ENCODE measurements around the gene PIEZO2.
A peak's percentile ranks its signal among the peaks of the same experiment; 100 is the strongest.

PIEZO2 gene

GRCh38 chr18:10833656-10834055 lies 315.7 kb downstream of the PIEZO2 start:
- FAIRE-seq (no peak), DNase-seq (ENCODE audit: extremely low spot score, insufficient read length, low read depth) (no peak)

- no peak for DNase-seq (ENCODE audit: extremely low spot score, insufficient read length, low read depth)
- no peak for FAIRE-seq
These were observed 323.0 kb downstream of the PIEZO2 start for GRCh38 chr18:10826400-10826799.

GRCh38 chr18:10822456-10822855 lies 326.9 kb downstream of the PIEZO2 start:
- no peak for DNase-seq (ENCODE audit: extremely low spot score, insufficient read length, low read depth)
- FAIRE-seq: no peak

- FAIRE-seq (no peak), DNase-seq (ENCODE audit: extremely low spot score, insufficient read length, low read depth) (no peak)
These were observed 328.7 kb downstream of the PIEZO2 start for GRCh38 chr18:10820681-10821080.

- DNase-seq (ENCODE audit: extremely low spot score, insufficient read length, low read depth): no peak
- FAIRE-seq: no peak
These were observed 335.0 kb downstream of the PIEZO2 start for GRCh38 chr18:10814336-10814735.

GRCh38 chr18:10805587-10806118 lies 343.7 kb downstream of the PIEZO2 start:
- DNase-seq (ENCODE audit: extremely low spot score, insufficient read length, low read depth): no peak
- FAIRE-seq: no peak

- FAIRE-seq (no peak), DNase-seq (ENCODE audit: extremely low spot score, insufficient read length, low read depth) (no peak)
These were observed 345.2 kb downstream of the PIEZO2 start for GRCh38 chr18:10804126-10804525.

- DNase-seq (ENCODE audit: extremely low spot score, insufficient read length, low read depth) (no peak), FAIRE-seq (no peak)
These were observed 350.4 kb downstream of the PIEZO2 start for GRCh38 chr18:10798727-10799550.

- FAIRE-seq: no peak
- DNase-seq (ENCODE audit: extremely low spot score, insufficient read length, low read depth): no peak
These were observed 351.5 kb downstream of the PIEZO2 start for GRCh38 chr18:10797896-10798295.

GRCh38 chr18:10794771-10795170 lies 354.6 kb downstream of the PIEZO2 start:
- no peak for FAIRE-seq
- no peak for DNase-seq (ENCODE audit: extremely low spot score, insufficient read length, low read depth)

GRCh38 chr18:10793730-10794370 lies 355.5 kb downstream of the PIEZO2 start:
- DNase-seq (ENCODE audit: extremely low spot score, insufficient read length, low read depth) (no peak), FAIRE-seq (no peak)

- no peak for FAIRE-seq
- DNase-seq (ENCODE audit: extremely low spot score, insufficient read length, low read depth): no peak
These were observed 357.2 kb downstream of the PIEZO2 start for GRCh38 chr18:10792181-10792580.

GRCh38 chr18:10791169-10791831 lies 358.1 kb downstream of the PIEZO2 start:
- no peak for DNase-seq (ENCODE audit: extremely low spot score, insufficient read length, low read depth)
- FAIRE-seq: no peak

- FAIRE-seq (no peak), DNase-seq (ENCODE audit: extremely low spot score, insufficient read length, low read depth) (no peak)
These were observed 360.2 kb downstream of the PIEZO2 start for GRCh38 chr18:10789180-10789579.

GRCh38 chr18:10787293-10787901 lies 362.0 kb downstream of the PIEZO2 start:
- peak; percentile 50 for DNase-seq (ENCODE audit: extremely low spot score, insufficient read length, low read depth)
- peak; percentile 89 for FAIRE-seq

- no peak for FAIRE-seq
- no peak for DNase-seq (ENCODE audit: extremely low spot score, insufficient read length, low read depth)
These were observed 363.6 kb downstream of the PIEZO2 start for GRCh38 chr18:10785798-10786197.

- FAIRE-seq (no peak), DNase-seq (ENCODE audit: extremely low spot score, insufficient read length, low read depth) (no peak)
These were observed 364.7 kb downstream of the PIEZO2 start for GRCh38 chr18:10784596-10785202.

- FAIRE-seq: no peak
- DNase-seq (ENCODE audit: extremely low spot score, insufficient read length, low read depth): no peak
These were observed 365.4 kb downstream of the PIEZO2 start for GRCh38 chr18:10783941-10784340.

GRCh38 chr18:10776493-10776892 lies 372.9 kb downstream of the PIEZO2 start:
- DNase-seq (ENCODE audit: extremely low spot score, insufficient read length, low read depth): no peak
- no peak for FAIRE-seq

GRCh38 chr18:10775026-10775425 lies 374.3 kb downstream of the PIEZO2 start:
- FAIRE-seq: no peak

More at GRCh38 chr18:10775026-10775425, 374.3 kb downstream of the PIEZO2 start:
- DNase-seq (ENCODE audit: extremely low spot score, insufficient read length, low read depth): no peak
